ES-I3 (cell line): ENCODE data around the gene ADGRV1.
"Not testable (repeated sequence)": the region's sequence is repeated elsewhere in the genome, so short reads cannot be mapped to it uniquely, and the experiment has no call there.

Experiments used
- H3K36me3 ChIP-seq: 2 replicates; pipeline ENCODE4 v1.6.1; 2013; ENCODE audit warnings: mild to moderate bottlenecking, low read length, control low read depth, moderate library complexity; ENCODE audit not compliant: insufficient read depth
- H3K4me1 ChIP-seq: 2 replicates; pipeline ENCODE4 v1.6.1; 2013; ENCODE audit warnings: mild to moderate bottlenecking, control low read depth, low read length; ENCODE audit not compliant: insufficient read depth
- H3K9ac ChIP-seq: 2 replicates; pipeline ENCODE4 v1.6.1; 2013; ENCODE audit warnings: low read depth, mild to moderate bottlenecking, low read length, moderate library complexity
- H3K9me3 ChIP-seq: 2 replicates; pipeline ENCODE4 v1.6.1; 2013; ENCODE audit warnings: mild to moderate bottlenecking, low read length, moderate library complexity; ENCODE audit not compliant: control insufficient read depth, insufficient read depth

Gene ADGRV1

DNA sequence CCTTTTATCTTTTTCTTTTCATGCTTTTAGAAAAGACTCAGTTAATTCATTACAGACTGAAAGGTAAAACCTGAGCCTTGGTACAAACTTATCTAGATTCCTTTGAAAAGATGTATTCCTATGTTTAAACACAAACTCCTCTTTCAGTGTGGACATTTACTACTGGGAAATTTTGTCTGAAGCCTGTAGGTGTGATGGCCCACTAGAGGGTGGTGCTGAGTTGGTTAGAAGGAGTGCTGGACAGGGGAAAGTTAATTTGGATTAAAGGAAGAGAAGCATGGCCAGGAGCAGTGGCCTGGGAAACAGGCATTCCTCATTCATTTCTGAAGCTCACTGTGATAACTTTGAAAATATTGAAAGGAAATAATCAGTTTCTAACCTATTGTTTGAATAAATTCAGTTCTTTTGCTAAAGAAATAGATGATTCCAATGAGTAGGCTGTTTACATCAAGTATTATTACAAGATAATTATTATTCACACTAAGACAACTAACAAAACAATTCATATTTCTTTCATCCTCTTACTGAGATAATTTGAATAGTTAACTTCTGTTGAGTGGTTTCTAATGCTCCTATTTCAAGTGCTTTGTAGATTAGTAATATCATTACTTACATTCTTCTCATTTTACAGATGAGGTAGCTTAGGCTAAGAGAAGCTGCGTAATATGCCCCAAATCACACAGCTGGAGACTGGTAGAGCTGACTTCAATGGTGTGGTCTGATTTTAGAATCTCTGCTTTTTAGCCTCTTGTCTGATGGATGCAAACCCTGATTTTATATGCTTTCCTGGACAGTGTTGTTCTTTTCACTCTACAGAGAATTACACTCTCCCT is 150.9 kb downstream of the ADGRV1 start:
- Histone ChIP-seq H3K9me3 (no peaks in the 10 kb centered on the region), H3K4me1 (no peaks in the 10 kb centered on the region), H3K9ac (no peak overlapping the region), H3K36me3 (no peaks in the 10 kb centered on the region; the same call in 1 of the 2 replicates)

DNA sequence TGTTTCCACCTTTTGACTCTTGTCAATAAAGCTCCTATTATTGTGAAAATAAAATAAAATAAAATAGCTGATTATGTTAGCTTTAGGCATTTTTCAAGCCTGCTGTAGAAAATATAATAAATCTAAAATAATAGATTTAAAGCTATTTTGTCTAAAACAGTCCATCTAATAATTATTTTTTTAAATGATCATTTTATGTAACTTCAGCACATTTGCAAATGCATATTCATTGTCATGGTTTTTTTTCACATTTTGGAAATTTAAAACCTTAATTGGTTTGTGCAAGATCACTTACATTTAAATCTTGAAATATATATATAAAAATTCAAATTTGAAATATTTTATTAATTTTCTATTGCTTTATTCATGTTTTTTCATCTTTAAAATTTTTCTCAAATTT is 159.8 kb downstream of the ADGRV1 start:
- Histone ChIP-seq H3K4me1 (no peaks in the 10 kb centered on the region), H3K36me3 (no peaks in the 10 kb centered on the region), H3K9me3 (no peaks in the 10 kb centered on the region), H3K9ac (no peak overlapping the region)

DNA sequence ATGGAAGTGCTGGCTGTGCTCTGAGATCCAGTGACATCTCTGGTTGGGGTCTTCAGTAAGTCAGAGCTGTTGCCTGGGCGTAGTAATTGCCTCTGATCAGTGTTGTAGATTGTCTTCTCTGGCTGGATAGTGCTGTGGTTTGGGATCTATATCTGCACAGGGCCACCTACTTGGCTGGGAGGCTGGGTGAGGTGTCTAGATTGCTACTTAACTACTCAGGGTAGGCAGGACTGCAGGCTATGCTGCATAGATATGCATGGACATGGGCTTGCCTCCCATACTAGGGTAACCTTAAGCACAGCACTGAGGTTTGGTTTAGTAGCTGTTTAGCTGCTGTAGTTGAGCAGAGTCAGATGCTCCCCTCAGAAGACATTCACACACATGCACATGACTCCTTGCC is 181.0 kb downstream of the ADGRV1 start:
- Histone ChIP-seq H3K9ac (no peak overlapping the region), H3K36me3 (no peaks in the 10 kb centered on the region), H3K4me1 (no peaks in the 10 kb centered on the region), H3K9me3 (no peaks in the 10 kb centered on the region)

DNA sequence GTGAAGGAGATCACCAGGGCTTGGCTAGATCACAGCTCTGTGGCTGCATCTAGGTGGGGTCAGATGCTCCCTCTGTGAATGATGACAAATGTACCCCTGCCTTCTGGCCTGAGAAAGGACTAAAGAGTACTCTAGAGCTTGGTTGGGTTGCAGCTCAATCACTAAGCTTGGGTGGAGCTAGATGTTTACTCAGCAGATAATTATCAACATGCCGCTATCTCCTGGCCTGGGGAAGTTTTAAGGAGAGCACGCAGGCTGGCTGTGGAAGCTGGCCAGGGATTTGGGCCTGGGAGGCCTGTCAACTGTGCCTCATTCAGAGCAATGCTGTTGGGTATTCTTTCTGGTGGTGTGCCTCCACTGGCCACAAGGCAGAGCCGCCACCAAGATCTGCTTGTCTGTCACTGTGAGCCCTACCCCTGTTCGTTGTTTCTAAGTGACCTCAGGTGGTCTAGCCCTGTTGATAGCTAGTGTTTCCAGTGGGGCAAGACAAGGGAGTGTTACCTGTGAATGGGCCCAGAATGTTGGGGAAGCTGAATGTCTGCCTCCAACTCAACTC is 181.7 kb downstream of the ADGRV1 start:
- no peaks in the 10 kb centered on the region for H3K36me3 ChIP-seq
- H3K9ac ChIP-seq, result no peak overlapping the region
- H3K4me1 ChIP-seq, result no peaks in the 10 kb centered on the region
- no peaks in the 10 kb centered on the region for H3K9me3 ChIP-seq

DNA sequence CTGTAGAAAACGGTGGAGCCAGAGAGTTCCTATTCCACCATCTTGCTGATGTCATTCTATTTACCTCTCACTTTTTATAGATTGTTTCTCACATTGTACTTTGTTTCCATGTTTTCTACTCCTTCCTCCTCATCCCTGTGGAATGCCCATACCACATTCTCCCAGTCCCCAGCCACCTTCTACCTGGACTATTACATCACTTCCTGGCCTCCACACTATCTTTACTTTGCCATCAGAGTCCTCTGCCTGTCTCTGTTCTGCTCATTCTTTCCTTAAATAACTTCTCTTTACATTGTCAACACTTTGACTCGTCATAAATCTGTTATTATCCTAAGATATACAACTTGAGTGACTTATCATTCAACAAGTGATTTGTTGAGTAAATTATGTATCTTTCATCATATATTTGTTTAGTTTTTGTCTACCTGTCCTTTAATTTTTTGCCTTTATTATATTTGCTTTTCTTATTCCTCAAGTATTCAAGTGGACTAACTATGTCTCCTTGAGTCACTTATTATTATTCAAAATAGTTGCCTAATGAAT is 182.5 kb downstream of the ADGRV1 start:
- H3K9me3 ChIP-seq, result no peaks in the 10 kb centered on the region
- H3K36me3 ChIP-seq, result no peaks in the 10 kb centered on the region
- H3K4me1 ChIP-seq, result no peaks in the 10 kb centered on the region
- no peak overlapping the region for H3K9ac ChIP-seq

DNA sequence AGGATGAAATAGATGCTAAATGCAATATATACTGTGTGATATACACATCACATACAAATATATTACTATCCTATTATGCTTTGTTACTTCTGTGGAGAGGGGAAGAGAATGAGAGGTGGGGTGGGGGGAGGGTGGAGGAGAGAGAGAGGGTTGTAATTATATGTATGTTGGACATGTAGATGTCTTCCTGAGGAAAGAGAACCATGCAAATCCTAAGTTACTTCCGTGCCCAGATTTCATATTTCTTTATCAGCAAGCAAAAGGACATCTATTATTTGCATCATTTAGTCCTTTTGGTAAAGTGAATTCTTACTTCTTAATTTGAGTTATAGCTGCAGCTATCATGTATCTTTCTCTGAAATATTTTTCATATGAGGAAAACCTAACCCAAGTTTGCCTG is 187.5 kb downstream of the ADGRV1 start:
- H3K4me1 ChIP-seq, result 0 out of 2 replicates have a peak, but pooled peaks cover 3% of the 10 kb centered on the region
- H3K9me3 ChIP-seq, result no peaks in the 10 kb centered on the region
- H3K36me3 ChIP-seq, result no peaks in the 10 kb centered on the region
- H3K9ac ChIP-seq, result no peak overlapping the region

DNA sequence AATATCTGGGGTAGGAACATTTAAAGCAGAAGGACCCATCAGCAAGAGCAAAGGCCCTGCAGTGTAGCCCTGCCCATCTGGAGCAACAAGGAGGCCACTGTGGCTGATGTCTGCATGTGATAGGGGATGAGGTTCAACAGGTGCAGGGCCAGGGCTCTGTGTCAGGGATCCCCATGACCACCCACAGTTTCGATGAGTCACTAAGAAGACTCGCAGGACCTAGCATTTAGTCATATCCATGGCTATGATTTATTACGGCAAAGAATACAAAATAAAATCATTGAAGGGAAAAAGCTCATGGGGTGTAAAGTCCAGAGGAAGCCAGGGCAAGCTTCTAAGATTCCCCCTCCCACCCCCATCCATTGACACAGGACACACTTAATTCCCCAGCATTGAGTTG is 188.6 kb downstream of the ADGRV1 start:
- Histone ChIP-seq H3K36me3 (no peaks in the 10 kb centered on the region), H3K9ac (no peak overlapping the region), H3K4me1 (0 out of 2 replicates have a peak, but pooled peaks cover 3% of the 10 kb centered on the region), H3K9me3 (no peaks in the 10 kb centered on the region)

DNA sequence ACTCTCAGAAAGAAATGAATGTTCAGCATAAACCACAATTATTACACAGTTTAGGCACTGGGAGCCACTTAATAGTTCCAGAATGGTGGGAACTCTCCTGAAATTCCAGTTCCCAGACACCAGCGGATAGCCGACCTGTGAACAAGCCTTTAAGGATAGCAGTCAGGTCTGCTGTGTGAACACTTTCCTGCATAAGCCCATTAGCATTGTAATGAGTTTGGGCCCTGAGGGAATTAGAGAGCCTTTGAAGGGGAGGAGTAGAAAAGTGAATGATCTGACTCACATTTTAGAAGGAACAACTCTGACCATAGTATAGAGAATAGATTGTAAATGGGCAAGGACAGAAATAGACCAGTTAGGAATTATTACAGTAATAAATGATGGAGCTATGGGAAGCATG is 189.1 kb downstream of the ADGRV1 start:
- H3K36me3 ChIP-seq, result no peaks in the 10 kb centered on the region
- H3K9ac ChIP-seq, result no peak overlapping the region
- H3K4me1 ChIP-seq, result 0 out of 2 replicates have a peak, but pooled peaks cover 3% of the 10 kb centered on the region

DNA sequence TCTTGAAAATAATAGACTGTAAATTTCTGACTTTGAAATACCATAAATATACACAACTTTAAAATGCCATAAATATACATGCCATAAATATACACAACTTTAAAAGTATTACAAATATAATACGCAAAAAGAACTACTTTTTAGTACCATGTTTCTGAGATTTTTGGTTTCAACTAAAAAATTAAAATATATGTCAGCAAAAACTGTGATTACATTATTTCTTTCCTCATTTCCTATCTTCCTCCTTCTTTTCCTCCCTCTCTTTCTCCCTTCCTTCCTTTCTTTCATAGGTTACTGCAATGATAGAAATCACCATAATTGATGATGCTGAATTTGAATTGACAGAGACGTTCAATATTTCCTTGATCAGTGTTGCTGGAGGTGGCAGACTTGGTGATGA is 200.5 kb downstream of the ADGRV1 start:
- no peaks in the 10 kb centered on the region for H3K36me3 ChIP-seq
- H3K4me1 ChIP-seq, result no peaks in the 10 kb centered on the region
- no peak overlapping the region for H3K9ac ChIP-seq
- H3K9me3 ChIP-seq, result no peaks in the 10 kb centered on the region

More for the DNA sequence above, 189.1 kb downstream of the ADGRV1 start:
- H3K9me3 ChIP-seq, result no peaks in the 10 kb centered on the region

DNA sequence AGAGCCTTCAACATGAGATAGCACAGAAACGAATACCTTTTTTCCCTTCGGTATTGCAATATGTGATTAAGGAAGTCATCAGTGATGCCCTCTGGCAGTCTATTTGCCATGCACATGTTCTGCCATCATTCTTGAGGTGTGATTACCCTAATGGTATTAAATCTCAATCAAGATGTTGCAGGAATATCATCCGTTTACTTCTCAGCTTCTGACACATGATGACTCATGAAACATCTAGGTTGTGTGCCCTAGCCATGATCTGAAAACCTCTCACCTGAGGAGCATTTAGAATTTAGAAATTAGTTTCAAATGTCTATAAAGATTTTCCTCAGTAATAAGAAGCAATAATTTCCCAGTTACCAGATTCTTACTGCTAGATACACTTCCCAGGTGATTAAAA is 209.1 kb downstream of the ADGRV1 start:
- no peak overlapping the region for H3K9ac ChIP-seq
- H3K9me3 ChIP-seq, result no peaks in the 10 kb centered on the region
- H3K4me1 ChIP-seq, result no peaks in the 10 kb centered on the region
- no peaks in the 10 kb centered on the region; the same call in 1 of the 2 replicates for H3K36me3 ChIP-seq

DNA sequence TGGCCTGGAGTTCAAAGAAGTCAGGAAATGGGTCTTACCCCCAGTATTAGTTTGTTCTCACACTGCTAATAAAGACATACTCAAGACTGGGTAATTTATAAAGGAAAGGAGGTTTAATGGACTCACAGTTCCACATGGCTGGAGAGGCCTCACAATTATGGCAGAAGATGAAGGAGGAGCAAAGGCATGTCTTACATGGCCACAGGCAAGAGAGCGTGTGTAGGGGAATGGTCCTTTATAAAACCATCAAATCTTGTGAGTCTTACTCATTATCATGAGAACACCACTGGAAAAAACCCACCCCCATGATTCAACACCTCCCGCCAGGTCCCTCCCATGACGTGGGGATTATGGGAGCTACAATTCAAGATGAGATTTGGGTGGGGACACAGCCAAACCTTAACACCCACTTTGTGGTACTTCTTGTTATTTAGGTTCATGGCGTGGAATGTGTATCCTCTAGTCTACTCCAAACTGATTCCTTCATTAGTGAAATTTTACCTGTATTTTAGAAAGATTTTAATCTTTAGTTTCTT is 211.5 kb downstream of the ADGRV1 start:
- not testable (repeated sequence) for H3K9me3 ChIP-seq, H3K9ac ChIP-seq, H3K36me3 ChIP-seq

DNA sequence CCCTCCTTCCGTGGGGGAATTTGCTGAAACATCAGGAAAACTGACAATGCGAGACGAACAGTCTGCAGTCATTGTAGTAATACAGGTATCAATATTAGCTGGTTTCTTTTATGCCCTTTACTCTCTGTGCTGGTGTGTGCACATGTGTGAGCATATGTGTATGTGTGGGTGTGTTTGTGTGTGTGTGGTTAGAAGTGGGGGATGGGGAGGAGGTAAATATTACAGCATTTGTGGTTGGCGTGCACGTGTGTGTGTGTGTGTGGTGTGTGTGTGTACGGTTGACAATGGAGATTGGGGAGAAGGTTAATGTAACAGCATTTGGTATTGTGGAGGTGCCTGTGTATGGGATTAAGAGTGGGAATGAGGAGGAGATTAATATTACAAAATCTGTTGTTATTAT is 219.4 kb downstream of the ADGRV1 start:
- H3K36me3 ChIP-seq, result peaks cover 2% of the 10 kb centered on the region; the same call in 1 of the 2 replicates
- no peak overlapping the region for H3K9ac ChIP-seq
- no peaks in the 10 kb centered on the region for H3K4me1 ChIP-seq
- H3K9me3 ChIP-seq, result no peaks in the 10 kb centered on the region

More for the DNA sequence above, 211.5 kb downstream of the ADGRV1 start:
- not testable (repeated sequence) for H3K4me1 ChIP-seq

DNA sequence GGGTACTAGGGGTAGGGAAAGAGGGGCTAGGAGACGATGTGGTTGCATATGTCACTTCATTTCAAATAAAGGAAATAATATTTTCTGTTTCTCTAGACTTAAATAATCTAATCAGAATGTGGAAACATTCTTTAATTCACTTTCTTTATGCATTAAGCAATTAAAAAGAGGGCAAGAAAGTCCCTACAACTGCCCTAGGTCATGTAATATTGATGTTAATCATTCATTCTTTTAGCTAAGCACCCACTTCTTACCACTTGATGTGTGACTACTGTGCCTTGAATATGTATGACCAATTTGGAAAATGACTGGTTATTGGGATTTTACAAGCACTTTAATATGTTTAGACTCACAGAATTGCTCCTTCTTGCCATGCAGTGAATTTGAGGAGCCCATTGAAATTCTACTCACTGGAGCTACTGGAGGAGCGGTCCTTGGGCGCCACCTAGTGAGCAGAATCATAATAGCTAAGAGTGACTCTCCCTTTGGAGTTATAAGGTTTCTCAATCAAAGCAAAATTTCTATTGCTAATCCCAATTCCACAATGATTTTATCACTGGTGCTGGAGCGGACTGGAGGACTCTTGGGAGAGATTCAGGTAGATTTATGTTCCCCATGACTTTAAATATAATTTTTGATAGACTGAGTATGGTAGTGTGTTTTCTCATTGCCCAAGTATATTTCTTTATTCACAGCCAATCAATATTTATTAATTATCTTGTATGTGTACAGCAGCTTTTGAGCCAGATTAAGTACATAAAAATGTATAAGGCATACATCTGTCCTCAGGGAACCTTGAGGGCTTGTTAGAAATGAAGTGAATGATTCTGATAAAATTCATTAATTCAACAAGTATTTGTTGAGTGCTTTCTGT is 225.1 kb downstream of the ADGRV1 start:
- Histone ChIP-seq H3K36me3 (peaks cover 5% of the 10 kb centered on the region; the same call in 1 of the 2 replicates), H3K4me1 (no peaks in the 10 kb centered on the region), H3K9me3 (no peaks in the 10 kb centered on the region), H3K9ac (no peak overlapping the region)

DNA sequence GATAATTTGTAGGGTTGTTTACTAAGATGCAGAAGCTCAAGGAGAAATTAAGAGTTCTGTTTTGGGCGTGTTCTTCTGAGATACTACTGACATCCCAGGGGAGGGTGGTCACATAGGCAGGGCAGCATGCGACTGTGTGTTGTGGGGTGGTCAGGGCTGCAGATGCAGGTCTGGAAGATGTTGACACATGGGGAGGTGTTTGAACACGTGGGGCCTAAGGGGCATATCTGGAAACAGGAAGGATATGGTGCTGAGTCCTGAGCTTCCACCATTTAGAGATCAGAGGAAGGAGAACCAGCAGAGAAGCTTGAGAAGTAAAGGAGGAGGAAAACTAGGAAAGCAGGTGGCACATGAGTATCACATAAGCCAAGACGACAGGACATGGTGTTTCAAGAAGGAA is 228.2 kb downstream of the ADGRV1 start:
- H3K9me3 ChIP-seq, result no peaks in the 10 kb centered on the region
- peaks cover 13% of the 10 kb centered on the region for H3K36me3 ChIP-seq
- no peaks in the 10 kb centered on the region for H3K4me1 ChIP-seq
- H3K9ac ChIP-seq, result no peak overlapping the region
